ENCODE data around the gene STMN3.

DNA sequence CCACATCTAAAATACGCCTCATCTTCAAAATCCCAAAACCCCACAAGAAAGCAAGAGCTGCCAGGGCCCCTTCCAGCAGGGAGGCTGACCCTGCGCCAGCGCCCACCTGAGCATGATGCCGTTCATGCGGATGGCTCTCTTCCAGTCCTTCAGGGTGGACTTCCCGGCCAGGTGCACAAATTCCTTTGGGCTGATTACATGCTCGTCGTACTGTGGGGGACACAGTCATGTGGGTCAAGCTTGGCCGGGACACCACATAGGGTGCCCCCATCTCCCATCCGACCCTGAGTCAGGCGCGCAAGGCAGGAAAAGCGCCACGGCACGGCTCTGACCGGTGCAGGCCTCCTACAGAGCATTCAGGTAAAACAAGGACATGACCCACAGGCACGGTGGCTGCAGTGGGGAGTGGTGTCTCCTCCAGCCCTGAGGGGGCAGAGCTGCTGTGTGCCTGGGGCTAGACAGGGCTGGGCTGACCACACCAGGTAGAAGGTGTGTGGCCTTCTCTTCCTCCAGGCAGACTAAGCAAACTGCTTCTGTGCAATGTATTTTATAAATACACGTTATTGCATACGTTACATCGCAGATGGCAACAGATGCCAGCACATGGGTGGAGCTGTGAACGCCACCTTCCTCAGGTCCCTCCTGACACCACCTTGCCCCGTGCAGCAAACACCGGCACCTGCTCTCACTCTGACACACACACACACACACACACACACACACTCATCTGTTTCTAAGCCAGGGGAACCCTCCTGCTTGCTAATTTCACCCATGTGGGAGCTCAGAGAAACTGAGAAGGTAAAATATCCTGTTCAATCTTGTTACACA, 55.4 kb downstream of the STMN3 start:
- TF ChIP-seq CTCF (IDR thresholded peaks at IDR 0.05) (no peak), POLR2A (IDR thresholded peaks at IDR 0.05) (no peak)

Measured in uterus (tissue), 2 donors.